GM21390 (cell line): Measurements from ENCODE around the gene KLF9.
A peak's percentile ranks its signal among the peaks of the same experiment; 100 is the strongest.

Experiments used
- ATAC-seq: cut with Tn5 transposase; IDR thresholded peaks from one replicate; pipeline ENCODE4 v1.9.1; 2021; ENCODE audit not compliant: unreplicated experiment

Gene KLF9

GRCh38 chr9:70422371-70423043 lies 8.1 kb upstream of the KLF9 start:
- no peak for ATAC-seq

DNA sequence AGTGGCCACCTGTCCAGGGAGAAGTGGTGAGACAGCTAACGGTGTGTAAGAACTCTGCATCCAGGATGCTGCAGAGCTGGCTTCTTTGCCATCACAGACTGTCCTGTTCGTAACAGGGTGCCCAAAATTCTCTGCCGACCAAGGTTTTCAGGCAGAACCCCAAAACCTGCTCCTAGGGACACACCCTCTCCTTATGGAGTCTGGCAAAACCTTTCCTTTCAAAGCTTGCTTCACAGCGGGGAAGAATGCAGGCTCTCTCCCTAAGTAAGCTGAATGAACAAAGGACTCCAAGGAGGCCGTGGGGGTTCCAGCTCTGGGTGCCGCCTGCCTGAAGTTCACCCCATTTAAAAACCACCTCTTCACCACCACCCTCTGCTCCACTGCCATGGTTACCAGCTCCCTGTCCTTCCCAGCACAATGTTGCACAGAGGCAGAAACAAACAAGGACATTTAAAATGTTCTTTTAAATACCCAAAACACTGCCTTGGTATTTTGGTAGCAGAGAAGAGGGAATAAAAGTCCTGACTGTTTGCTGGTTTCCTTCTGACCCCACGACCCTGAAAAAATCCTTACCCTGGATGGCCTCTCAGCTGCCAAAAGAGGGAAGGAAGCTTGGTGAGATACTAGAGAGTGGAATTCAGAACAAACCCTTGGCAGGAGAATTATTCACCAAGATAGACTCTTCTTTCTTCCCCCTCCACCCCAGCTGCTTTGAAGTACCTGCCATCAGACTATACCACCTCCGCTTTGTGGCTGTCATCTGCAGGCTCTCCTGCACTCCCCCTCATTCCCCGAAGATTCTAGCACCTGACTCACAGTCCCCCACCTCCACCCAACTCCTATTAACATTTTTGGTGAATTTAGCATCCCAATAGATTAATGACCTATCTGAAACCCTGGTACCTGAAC lies 7.1 kb upstream of the KLF9 start:
- no peak for ATAC-seq

DNA sequence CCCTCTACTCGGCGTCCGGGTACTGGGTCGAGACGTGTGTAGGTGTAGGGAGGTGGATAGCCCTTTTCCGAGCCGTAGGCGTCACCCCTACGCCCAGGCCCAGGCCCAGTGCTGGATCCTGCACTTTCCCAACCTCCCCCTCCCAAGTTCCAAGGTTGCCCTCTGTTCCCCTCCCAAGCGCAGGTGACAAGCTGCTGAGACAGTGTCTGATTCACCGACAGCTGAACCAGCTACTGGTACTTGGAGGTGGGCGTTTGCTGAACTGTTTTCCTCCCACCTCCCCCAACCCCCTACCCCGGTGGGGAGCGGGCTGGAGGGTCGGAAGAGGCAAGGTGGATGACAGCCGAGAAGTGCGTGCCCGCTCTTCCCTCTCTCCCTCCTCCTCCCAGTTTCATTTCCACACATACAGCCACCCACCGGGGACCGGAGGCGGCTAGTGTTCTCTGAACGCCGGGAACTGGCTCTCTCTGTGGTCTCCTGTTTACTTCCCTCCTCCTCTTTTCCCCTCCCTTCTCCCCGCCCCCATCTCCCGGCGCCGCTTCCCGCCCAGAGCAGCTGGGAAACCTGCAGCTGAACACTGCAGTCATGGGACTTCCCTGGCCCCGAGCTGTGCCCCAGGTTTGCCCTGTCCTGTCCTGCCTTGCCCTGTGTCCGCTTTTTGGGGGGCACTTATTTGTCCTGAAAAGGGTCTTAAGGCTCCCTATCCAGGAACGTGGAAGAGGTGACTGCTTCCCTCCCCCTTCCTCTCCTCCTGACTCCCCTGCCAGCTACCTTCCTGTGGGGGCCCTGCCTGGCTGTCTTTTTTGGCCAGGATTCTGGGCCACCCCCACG lies 6.2 kb upstream of the KLF9 start:
- ATAC-seq: peak; percentile 2

DNA sequence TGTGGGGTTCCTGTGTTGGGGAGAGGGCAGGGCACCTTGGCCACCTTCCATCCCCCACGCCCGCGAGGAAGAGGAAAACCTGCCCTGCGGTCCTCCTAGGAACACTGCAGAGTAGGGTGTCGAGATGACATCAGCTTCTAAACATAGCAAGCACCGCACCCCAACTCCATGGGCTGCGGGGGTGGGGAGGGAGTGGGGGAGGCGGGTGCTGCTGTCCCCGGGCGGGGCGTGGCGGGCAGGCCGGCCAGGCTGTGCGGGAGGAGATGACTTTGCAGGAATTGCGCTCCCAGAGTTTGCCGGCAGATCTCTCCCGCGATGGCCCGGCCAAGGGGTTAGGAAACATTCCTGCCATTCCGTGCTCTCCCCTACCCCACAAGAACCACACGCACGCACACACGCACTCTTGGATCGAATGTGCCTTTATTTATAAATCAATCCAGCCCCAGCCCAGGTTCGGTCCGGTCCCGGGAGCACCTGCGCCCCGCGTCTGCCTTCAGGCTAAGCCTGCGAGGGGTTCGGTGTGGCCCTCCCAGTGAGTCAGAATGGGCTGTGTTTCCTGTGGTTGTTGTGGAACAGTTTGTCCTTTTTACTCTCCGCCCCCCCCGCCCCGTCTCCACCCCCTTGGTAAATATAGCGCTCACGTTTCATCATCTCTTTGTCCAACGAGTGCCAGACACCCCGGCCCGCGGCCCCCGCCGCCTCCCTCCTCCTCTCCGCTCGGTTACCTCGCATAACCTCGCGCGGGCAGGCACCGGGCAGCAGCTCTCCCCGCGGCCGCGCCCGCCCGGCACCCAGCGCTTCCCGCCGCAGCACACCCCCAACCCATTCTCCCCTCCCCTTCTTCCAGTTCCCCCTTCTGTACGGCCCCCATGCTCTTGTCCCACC lies 5.3 kb upstream of the KLF9 start:
- ATAC-seq: peak; percentile 37

GRCh38 chr9:70418822-70419555 lies 4.5 kb upstream of the KLF9 start:
- ATAC-seq: peak; percentile 56

DNA sequence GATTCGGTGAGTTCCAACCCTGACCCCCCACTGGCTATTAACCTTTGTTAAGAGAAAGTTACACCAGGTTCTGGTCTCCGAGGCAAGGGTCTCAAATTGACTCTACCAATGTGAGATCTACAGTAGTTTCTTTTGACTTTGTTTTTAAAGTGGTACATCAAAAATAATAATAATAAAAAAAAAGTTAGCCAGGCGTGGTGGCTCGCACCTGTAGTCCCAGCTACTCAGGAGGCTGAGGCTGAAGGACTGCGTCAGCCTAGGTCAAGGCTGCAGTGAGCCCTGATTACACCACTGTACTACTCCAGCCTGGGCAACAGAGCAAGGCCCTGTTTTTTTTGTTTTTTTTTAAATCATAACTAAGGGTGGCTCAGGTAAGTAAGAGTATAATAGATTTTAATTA lies 1.0 kb upstream of the KLF9 start:
- no peak for ATAC-seq

GRCh38 chr9:70415041-70415440 lies 584 bp upstream of the KLF9 start:
- no peak for ATAC-seq

- peak; percentile 21 for ATAC-seq
Measured at GRCh38 chr9:70413464-70413798, 1.0 kb downstream of the KLF9 start.

DNA sequence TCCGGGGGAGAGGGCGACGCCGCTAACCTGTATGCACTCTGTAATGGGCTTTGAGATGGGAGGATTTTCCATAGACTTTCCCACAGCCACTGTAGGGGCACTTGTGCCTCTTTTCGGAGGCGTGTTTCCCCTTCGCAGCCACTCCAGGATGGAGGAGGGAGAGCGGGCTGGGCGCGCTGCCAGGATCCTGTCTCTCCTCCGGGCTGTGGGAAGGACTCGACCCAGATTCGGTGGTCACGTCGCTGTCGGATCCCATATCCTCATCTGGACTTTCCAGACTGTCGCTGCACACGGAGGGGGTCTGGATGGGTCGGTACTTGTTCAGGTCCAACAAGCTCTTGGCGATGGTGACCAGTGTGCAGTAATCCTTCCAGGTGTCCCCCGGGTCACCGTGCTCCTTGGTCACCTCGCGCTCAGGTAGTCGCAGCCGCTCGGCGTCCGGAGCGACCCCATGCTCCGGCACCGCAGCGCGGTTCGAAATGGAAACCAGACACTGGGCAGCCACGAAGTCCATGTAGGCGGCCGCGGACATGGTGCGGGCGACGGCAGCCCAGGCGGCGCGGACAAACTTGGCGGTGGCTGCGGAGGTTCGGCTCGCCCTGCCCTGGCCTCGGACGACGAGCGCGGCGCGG lies 1.5 kb downstream of the KLF9 start:
- ATAC-seq: no peak

GRCh38 chr9:70411930-70412831 lies 2.3 kb downstream of the KLF9 start:
- ATAC-seq: peak; percentile 21

DNA sequence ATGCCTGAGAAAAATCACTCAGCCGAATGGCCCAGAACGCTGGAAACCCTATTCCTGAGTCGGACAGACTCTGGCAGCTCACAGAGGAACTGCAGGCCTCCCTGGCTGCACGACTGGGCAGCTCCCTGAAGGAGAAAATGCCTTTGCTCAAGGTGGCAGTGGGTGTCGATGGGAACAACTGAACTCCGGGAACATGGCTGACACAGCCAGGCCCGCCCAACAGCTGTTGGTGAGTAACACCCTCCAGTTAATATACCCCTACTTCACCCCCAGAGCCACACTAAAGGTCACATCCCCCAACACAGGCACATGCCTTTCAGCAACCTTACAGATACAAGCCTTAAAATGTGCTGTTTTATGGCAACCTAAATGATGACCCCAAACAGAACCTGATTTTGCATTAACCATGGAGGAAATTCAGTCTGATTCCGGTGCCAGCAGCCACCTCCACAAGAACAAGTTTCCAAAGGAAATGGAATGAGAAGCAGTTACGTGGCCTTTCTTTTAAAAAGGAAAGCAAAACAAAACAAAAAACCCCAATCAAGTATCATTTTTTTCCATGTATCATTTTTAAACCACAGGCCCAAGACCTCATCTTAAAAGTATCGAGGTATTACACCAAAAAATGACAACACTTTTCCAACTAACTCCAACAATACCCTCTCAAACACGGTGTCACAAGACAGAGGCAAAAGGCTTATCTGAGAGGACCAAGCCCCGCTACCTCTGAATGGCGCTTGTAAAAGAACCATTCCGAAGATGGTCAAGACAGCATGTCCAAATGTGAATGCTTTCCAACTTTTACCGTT lies 3.1 kb downstream of the KLF9 start:
- ATAC-seq: no peak

DNA sequence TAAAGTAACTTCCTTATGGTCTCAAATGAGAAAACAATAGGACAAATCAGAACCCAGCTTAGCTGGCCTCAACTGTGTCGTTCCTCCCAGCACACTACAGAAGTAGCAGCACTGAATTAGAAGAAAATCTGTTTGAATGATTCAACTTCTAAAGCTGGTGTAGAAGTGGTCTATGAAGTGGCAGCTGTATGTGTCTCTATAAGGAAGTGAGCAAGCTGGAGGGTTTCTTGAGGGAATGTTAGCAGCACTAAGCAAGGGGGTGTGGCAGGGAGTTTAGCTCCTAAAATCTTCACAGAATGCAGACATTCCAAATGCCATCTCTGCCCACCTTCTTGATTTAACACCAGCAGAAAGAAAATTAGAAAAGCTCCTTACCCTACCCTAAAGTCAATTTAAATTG lies 4.1 kb downstream of the KLF9 start:
- no peak for ATAC-seq

DNA sequence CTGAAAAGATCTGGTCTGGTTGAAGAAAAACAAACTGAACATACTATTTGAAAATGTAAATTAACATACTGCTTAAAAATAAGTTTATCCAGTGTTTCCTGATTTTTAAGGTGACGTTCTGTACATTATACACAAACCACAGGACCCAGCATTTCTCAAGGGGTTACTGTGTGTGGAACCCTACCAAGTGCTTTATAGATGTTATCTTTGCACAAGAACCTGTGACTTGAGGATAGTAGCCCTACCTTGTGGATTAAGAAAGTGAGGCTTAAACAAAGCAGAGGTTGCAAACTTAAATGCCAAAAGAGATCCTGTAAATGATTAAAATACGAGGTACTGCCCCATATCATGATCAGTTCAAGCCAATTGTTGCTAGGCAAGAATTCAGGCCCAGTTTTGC lies 4.7 kb downstream of the KLF9 start:
- no peak for ATAC-seq

DNA sequence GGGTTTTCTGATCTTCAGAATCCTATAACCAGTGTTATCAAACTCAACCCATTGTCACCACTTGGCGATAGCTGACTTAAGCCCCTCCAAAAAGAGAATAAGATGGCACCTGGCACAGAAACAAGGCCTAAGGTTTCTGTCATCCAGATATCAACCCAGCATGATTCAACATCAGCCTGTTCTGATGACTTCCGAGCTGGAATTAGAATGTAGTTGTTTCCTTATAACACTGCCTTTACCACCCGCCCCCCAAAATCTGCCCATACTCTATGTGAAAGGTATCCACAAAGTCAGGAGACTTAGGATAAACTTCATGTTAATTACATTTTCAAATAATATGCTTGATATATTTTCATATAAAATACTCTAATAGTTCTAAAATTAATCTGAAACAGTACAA lies 5.2 kb downstream of the KLF9 start:
- no peak for ATAC-seq

DNA sequence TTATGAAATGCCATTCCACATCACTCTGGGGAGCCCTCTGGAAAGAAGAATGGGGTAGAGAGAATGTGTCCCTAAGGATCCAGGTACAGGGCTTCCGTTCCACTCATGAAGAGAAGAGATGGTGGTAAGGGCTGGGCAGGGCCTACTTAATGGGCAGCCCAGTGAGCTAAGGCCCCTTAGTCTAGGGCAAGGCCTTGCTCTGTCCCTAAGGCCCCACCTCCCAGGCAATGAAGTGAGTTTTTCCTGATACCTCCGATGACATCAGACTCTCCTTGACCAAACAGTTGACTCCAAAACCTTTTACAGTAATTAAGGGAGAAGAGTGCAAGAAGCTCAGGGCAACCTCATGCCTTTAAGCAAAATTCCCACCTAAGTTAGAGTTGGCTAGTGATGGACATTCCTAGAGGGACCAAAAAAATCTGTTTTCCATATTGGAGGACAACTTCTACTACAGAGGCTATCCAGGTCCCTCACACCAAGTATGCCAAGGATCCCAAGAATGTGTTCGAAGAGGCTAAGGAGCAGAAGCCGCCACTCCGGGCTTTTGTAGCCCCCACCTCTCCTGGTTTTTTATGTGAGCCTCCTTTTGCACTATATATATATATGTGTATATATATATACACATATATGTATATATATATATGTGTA lies 5.9 kb downstream of the KLF9 start:
- no peak for ATAC-seq

- no peak for ATAC-seq
Measured at GRCh38 chr9:70407081-70407503, 7.4 kb downstream of the KLF9 start.

DNA sequence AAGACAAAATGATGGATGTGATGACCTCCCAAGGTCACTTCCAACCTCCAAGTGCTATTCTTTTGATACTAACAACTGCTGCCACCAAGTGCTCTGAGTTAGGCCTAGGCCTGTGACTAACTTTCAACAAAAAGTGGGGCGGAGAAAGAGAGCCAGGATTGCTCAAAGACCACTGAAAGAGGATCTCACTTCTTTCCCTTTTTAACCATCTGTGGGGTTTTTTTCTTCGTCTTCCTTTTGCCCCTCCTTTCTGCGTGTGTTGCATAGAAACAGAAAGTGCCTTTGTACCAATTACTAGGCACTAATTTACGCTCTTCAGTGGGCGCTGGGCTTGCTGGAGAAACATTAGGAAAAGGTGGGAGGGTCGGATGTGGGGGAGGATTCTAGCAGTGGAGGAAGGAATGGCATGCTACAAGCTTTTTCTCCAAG lies 8.0 kb downstream of the KLF9 start:
- peak; percentile 72 for ATAC-seq
